ENCODE data around the gene SIK2. TPM values are rescaled to one million over a fixed set of nuclear protein-coding genes. Genes with fewer than 3 reads are reported as not detected.
A peak's percentile ranks its signal among the peaks of the same experiment; 100 is the strongest.
"Not testable (repeated sequence)": the region's sequence is repeated elsewhere in the genome, so short reads cannot be mapped to it uniquely, and the experiment has no call there.

SIK2 gene
- total RNA-seq, 4 donors from 2014 or later, result 16.2 to 27.6 (median 20.9) TPM

- peaks cover 0 to 49% (median 5%) of the 10 kb centered on the region in 3 donors for H3K4me1 ChIP-seq
- ATAC-seq, result peak; percentile 65
- no peak for TF ChIP-seq POLR2AphosphoS5 (IDR thresholded peaks at IDR 0.05)
- no peak for TF ChIP-seq EP300 (IDR thresholded peaks at IDR 0.05)
- TF ChIP-seq, protein P1, sequence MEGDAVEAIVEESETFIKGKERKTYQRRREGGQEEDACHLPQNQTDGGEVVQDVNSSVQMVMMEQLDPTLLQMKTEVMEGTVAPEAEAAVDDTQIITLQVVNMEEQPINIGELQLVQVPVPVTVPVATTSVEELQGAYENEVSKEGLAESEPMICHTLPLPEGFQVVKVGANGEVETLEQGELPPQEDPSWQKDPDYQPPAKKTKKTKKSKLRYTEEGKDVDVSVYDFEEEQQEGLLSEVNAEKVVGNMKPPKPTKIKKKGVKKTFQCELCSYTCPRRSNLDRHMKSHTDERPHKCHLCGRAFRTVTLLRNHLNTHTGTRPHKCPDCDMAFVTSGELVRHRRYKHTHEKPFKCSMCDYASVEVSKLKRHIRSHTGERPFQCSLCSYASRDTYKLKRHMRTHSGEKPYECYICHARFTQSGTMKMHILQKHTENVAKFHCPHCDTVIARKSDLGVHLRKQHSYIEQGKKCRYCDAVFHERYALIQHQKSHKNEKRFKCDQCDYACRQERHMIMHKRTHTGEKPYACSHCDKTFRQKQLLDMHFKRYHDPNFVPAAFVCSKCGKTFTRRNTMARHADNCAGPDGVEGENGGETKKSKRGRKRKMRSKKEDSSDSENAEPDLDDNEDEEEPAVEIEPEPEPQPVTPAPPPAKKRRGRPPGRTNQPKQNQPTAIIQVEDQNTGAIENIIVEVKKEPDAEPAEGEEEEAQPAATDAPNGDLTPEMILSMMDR (IDR thresholded peaks at IDR 0.05), result no peak
- no peak for TF ChIP-seq POLR2A (IDR thresholded peaks at IDR 0.05)
- peak overlapping the region; percentile 88 to 91 (median 90) for H3K27ac ChIP-seq
- H3K4me3 ChIP-seq, result peak overlapping the region; percentile 65 to 79
- 0 to 2% methylated on average over 5 to 7 of the region's 7 CpGs for WGBS, 2 donors (ENCODE audit: low coverage in 1 of 2)
- H3K9me3 ChIP-seq, result no peaks in the 10 kb centered on the region
- peaks cover 0 to 28% of the 10 kb centered on the region in 2 donors for H3K36me3 ChIP-seq
- H3K27me3 ChIP-seq, result no peaks in the 10 kb centered on the region
Observed at GRCh38 chr11:111766834-111767142, 164.5 kb downstream of the SIK2 start.

DNA sequence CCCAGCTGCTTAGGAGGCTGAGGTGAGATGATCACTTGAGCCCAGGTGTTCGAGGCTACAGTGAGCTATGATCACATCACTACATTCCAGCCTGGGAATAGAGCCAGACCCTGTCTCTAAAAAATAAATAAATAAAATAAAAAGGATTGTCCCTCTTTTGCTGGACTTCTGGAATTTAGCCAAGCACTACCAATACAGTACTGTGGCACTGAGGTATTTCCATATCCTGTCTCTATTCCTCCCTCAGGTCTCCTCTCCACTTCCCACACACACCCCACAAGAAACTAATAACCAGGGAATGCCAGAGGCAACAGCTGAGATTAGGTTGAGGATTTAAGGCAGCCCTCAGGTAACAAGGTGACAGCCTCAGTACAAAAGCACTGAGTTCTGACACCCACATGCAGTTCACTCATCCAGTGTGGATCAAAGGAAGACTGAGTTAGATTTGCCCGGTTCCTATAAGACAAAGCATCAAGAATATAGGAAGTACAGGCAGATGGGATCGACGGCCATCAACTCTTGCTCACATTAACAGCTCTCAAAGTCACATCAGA, 168.4 kb downstream of the SIK2 start:
- TF ChIP-seq POLR2A (IDR thresholded peaks at IDR 0.05) (no peak), POLR2AphosphoS5 (IDR thresholded peaks at IDR 0.05) (no peak), EP300 (IDR thresholded peaks at IDR 0.05) (no peak)
- TF ChIP-seq, protein P1 (IDR thresholded peaks at IDR 0.05), result no peak
- H3K9me3 ChIP-seq, result no peaks in the 10 kb centered on the region

GRCh38 chr11:111771205-111771604, 169.0 kb downstream of the SIK2 start:
- ATAC-seq, H3K27ac ChIP-seq, H3K9me3 ChIP-seq, H3K27me3 ChIP-seq, H3K4me3 ChIP-seq, H3K36me3 ChIP-seq: not testable (repeated sequence)
- WGBS, 2 donors (ENCODE audit: low coverage in 1 of 2), result 82 to 92% methylated on average over 2 to 3 of the region's 5 CpGs
- peaks cover 0 to 15% (median 5%) of the 10 kb centered on the region in 3 donors for H3K4me1 ChIP-seq

More for the DNA sequence above, 168.4 kb downstream of the SIK2 start:
- Histone ChIP-seq H3K4me3 (no peak overlapping the region), H3K4me1 (peaks cover 0 to 15% (median 5%) of the 10 kb centered on the region in 3 donors), H3K27ac (no peak overlapping the region), H3K36me3 (no peaks in the 10 kb centered on the region), H3K27me3 (no peaks in the 10 kb centered on the region)
- no peak for ATAC-seq
- 84 to 96% methylated on average over 2 to 4 of the region's 4 CpGs for WGBS, 2 donors (ENCODE audit: low coverage in 1 of 2)

DNA sequence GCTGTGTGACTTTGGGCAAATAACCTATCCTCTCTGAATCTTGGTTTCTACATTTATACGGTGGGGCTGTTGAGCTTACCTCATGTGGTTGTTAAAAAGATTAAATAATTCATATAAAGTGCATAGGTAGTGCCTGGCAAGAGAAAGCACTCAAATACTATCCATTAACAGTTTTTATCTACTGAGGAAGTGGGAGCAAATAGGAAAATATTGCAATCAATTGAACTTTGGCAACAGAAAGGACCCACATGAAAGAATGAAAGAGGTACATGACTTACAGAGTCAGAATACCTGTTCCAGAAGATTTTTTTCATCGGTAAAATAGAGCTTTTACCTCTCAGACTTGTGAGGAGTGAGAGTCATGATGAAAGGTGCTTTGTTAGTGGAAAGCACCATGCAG, 170.3 kb downstream of the SIK2 start:
- H3K9me3 ChIP-seq, result no peaks in the 10 kb centered on the region
- no peaks in the 10 kb centered on the region for H3K36me3 ChIP-seq
- H3K27me3 ChIP-seq, result no peaks in the 10 kb centered on the region
- peaks cover 0 to 6% (median 0%) of the 10 kb centered on the region in 3 donors for H3K4me1 ChIP-seq
- H3K27ac ChIP-seq, result no peak overlapping the region
- ATAC-seq, result no peak
- H3K4me3 ChIP-seq, result no peak overlapping the region
- TF ChIP-seq, protein P1 (IDR thresholded peaks at IDR 0.05), result no peak
- no peak for TF ChIP-seq POLR2AphosphoS5 (IDR thresholded peaks at IDR 0.05)
- TF ChIP-seq EP300 (IDR thresholded peaks at IDR 0.05), result no peak
- no peak for TF ChIP-seq POLR2A (IDR thresholded peaks at IDR 0.05)
- WGBS, 2 donors (ENCODE audit: low coverage in 1 of 2), result 90 to 91% methylated on average over 1 to 2 of the region's 2 CpGs

DNA sequence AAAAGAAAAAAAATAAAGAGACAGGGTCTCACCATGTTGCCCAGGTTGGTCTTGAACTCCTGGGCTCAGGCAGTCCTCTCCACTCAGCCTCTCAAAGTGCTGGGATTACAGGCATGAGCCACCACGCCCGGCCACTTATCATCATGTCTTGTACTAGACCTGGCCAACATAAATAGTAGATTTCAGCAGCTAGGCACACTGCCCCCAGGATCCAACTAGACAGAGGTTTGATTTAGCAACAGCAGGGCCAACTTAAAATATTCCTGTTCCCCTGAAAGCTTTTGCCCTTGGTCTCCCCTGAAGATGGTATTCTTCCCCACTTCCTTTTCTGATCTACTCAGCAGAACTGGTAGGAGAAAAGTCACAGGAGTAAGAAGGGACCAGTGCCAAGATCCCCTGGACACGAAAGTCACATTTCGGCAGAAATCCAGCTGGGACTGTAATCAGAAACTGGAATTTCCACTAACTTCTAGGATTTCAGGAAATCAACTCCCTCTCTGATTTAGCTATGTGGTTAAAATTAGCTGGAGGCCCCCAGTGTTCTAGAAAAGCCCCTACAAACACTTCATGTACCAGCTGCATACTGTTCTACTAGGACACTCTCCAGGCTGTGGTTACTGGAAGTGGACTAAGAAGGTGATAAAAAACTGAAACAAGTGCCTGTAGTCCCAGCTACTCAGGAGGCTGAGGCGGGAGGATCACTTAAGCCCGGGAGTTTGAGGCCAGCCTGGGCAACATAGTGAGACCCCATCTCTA, 172.9 kb downstream of the SIK2 start:
- ATAC-seq, result peak; percentile 58
- Histone ChIP-seq H3K4me3 (no peak overlapping the region), H3K36me3 (no peaks in the 10 kb centered on the region), H3K27ac (peak overlapping the region in 3 of 4 donors; percentile 24 to 43 (median 31)), H3K4me1 (peaks cover 0 to 4% (median 0%) of the 10 kb centered on the region in 3 donors), H3K9me3 (no peaks in the 10 kb centered on the region), H3K27me3 (no peaks in the 10 kb centered on the region)
- TF ChIP-seq, protein P1 (IDR thresholded peaks at IDR 0.05), result no peak
- no peak for TF ChIP-seq EP300 (IDR thresholded peaks at IDR 0.05)
- no peak for TF ChIP-seq POLR2A (IDR thresholded peaks at IDR 0.05)
- no peak for TF ChIP-seq POLR2AphosphoS5 (IDR thresholded peaks at IDR 0.05)
- 48% methylated on average over 3 to 5 of the region's 6 CpGs for WGBS, 2 donors (ENCODE audit: low coverage in 1 of 2)
